GM15510 (cell line): ENCODE data around the gene EFHD2.

Experiments
- POLR2A ChIP-seq: IDR thresholded peaks from 3 replicates; pipeline ENCODE4 v1.6.1; 2011; ENCODE audit warnings: borderline replicate concordance; ENCODE audit not compliant: insufficient read length; ENCODE audit errors: extremely low read depth

Gene EFHD2

GRCh38 chr1:15417059-15417934, 7.6 kb downstream of the EFHD2 start:
- TF ChIP-seq POLR2A, result no peak

GRCh38 chr1:15418806-15419515, 9.3 kb downstream of the EFHD2 start:
- no peak for TF ChIP-seq POLR2A

GRCh38 chr1:15420853-15421465, 11.3 kb downstream of the EFHD2 start:
- TF ChIP-seq POLR2A, result no peak

- no peak for TF ChIP-seq POLR2A
Measured at GRCh38 chr1:15422871-15423270, 13.2 kb downstream of the EFHD2 start.

- no peak for TF ChIP-seq POLR2A
Measured at GRCh38 chr1:15423355-15424077, 13.8 kb downstream of the EFHD2 start.

GRCh38 chr1:15424146-15424667, 14.5 kb downstream of the EFHD2 start:
- no peak for TF ChIP-seq POLR2A

- TF ChIP-seq POLR2A, result no peak
Measured at GRCh38 chr1:15424981-15425380, 15.3 kb downstream of the EFHD2 start.

- TF ChIP-seq POLR2A, result no peak
Measured at GRCh38 chr1:15425521-15425920, 15.8 kb downstream of the EFHD2 start.

GRCh38 chr1:15425958-15426357, 16.3 kb downstream of the EFHD2 start:
- TF ChIP-seq POLR2A, result no peak

GRCh38 chr1:15426492-15427279, 17.0 kb downstream of the EFHD2 start:
- TF ChIP-seq POLR2A, result no peak

- TF ChIP-seq POLR2A, result no peak
Measured at GRCh38 chr1:15427280-15427666, 17.6 kb downstream of the EFHD2 start.

GRCh38 chr1:15428815-15429435, 19.2 kb downstream of the EFHD2 start:
- TF ChIP-seq POLR2A, result no peak

- no peak for TF ChIP-seq POLR2A
Measured at GRCh38 chr1:15429701-15430149, 20.0 kb downstream of the EFHD2 start.
